Neural cell (in vitro differentiated cells): Measurements from ENCODE around the gene GSTM2. TPM values are rescaled to one million over a fixed set of nuclear protein-coding genes. Genes with fewer than 3 reads are reported as not detected.

Experiments used
- H2AFZ ChIP-seq: fragments of 200-600, 300-800 bp; sonication (generic), shearing (Covaris generic); 2 replicates; pipeline ENCODE4 v1.6.0; 2014; ENCODE audit warnings: low read depth, mild to moderate bottlenecking, antibody characterized with exemption, low read length, moderate library complexity
- H3F3A ChIP-seq: fragments of 200-600 bp; shearing (Covaris generic); 2 replicates; pipeline ENCODE4 v1.6.1; 2016; ENCODE audit warnings: mild to moderate bottlenecking, moderate library complexity, mixed read lengths, antibody characterized with exemption, low read length; ENCODE audit not compliant: insufficient read depth, poor library complexity, severe bottlenecking
- H3K27ac ChIP-seq: fragments of 200-600, 300-800 bp; sonication (generic), shearing (Covaris generic); 2 replicates; pipeline ENCODE4 v1.5.1; 2014; ENCODE audit warnings: mild to moderate bottlenecking, low read length, moderate library complexity
- H3K27me3 ChIP-seq: fragments of 300-800, 200-600 bp; sonication (generic), shearing (Covaris generic); 2 replicates; pipeline ENCODE4 v1.6.0; 2014; ENCODE audit warnings: mild to moderate bottlenecking, low read depth, low read length, moderate library complexity; ENCODE audit not compliant: insufficient read depth
- H3K36me3 ChIP-seq: fragments of 300-800, 200-600 bp; sonication (generic), shearing (Covaris generic); 2 replicates; pipeline ENCODE4 v1.5.1; 2014; ENCODE audit warnings: mild to moderate bottlenecking, antibody characterized with exemption, low read length, moderate library complexity; ENCODE audit not compliant: insufficient read depth
- H3K4me2 ChIP-seq: fragments of 300-800, 200-600 bp; sonication (generic), shearing (Covaris generic); 2 replicates; pipeline ENCODE4 v1.6.0; 2014; ENCODE audit warnings: mild to moderate bottlenecking, low read length
- H3K4me3 ChIP-seq: fragments of 300-800, 200-600 bp; sonication (generic), shearing (Covaris generic); 2 replicates; pipeline ENCODE4 v1.5.1; 2014; ENCODE audit warnings: mild to moderate bottlenecking, low read length, moderate library complexity
- H3K79me2 ChIP-seq: fragments of 200-600 bp; shearing (Covaris generic); replicated peaks from 2 replicates; pipeline ENCODE4 v1.6.0; 2014; ENCODE audit warnings: mild to moderate bottlenecking, low read length, moderate library complexity; ENCODE audit not compliant: insufficient read depth
- H3K9ac ChIP-seq: fragments of 300-800, 200-600 bp; sonication (generic), shearing (Covaris generic); 2 replicates; pipeline ENCODE4 v1.6.1; 2016; ENCODE audit warnings: mild to moderate bottlenecking, low read length, mixed read lengths
- H3K9me2 ChIP-seq: fragments of 200-600 bp; shearing (Covaris generic); 2 replicates; pipeline ENCODE4 v1.6.1; 2016; ENCODE audit warnings: mild to moderate bottlenecking, low read length, mixed read lengths; ENCODE audit not compliant: insufficient read depth
- H3K9me3 ChIP-seq: fragments of 200-600, 300-800 bp; sonication (generic), shearing (Covaris generic); 2 replicates; pipeline ENCODE4 v1.6.1; 2016; ENCODE audit warnings: mild to moderate bottlenecking, mixed run types, low read length, moderate library complexity, mixed read lengths
- H4K20me1 ChIP-seq: fragments of 200-600 bp; shearing (Covaris generic); 2 replicates; pipeline ENCODE4 v1.6.1; 2016; ENCODE audit warnings: mild to moderate bottlenecking, mixed run types; ENCODE audit not compliant: insufficient read depth
- CTCF ChIP-seq: fragments of 450-650 bp; IDR thresholded peaks from 2 replicates; pipeline ENCODE4 v1.5.1; 2014; ENCODE audit warnings: antibody characterized with exemption, mild to moderate bottlenecking, moderate library complexity; ENCODE audit not compliant: poor library complexity, severe bottlenecking
- EP300 ChIP-seq: fragments of 450-650 bp; conservative IDR thresholded peaks from 2 replicates; pipeline ENCODE4 v1.6.1; 2014; ENCODE audit warnings: antibody characterized with exemption, mild to moderate bottlenecking, moderate library complexity; ENCODE audit not compliant: poor library complexity, severe bottlenecking
- EZH2 ChIP-seq: fragments of 200-600, 300-800 bp; shearing (Covaris generic), sonication (generic); IDR thresholded peaks from 2 replicates; pipeline ENCODE4 v1.6.1; 2014; ENCODE audit warnings: antibody characterized with exemption, low read length, borderline replicate concordance, mild to moderate bottlenecking; ENCODE audit not compliant: insufficient read depth, poor library complexity, severe bottlenecking
- MXI1 ChIP-seq: fragments of 450-650 bp; conservative IDR thresholded peaks from 2 replicates; pipeline ENCODE4 v1.6.1; 2014; ENCODE audit warnings: antibody characterized with exemption, mild to moderate bottlenecking; ENCODE audit not compliant: poor library complexity, severe bottlenecking
- POLR2AphosphoS5 ChIP-seq: IDR thresholded peaks from 2 replicates; pipeline ENCODE4 v1.6.1; 2012
- RAD21 ChIP-seq: fragments of 450-650 bp; conservative IDR thresholded peaks from 2 replicates; pipeline ENCODE4 v1.6.1; 2014; ENCODE audit warnings: antibody characterized with exemption, mild to moderate bottlenecking, moderate library complexity
- REST ChIP-seq: IDR thresholded peaks from 2 replicates; pipeline ENCODE4 v1.6.1; 2012; ENCODE audit warnings: borderline replicate concordance
- SMC3 ChIP-seq: fragments of 450-650 bp; conservative IDR thresholded peaks from 2 replicates; pipeline ENCODE4 v1.6.1; 2014; ENCODE audit warnings: antibody characterized with exemption, mild to moderate bottlenecking, moderate library complexity; ENCODE audit not compliant: poor library complexity
- TAF1 ChIP-seq: IDR thresholded peaks from 2 replicates; pipeline ENCODE4 v1.6.1; 2012; ENCODE audit warnings: low read depth
- polyA plus RNA-seq: library from polyadenylated mRNA; depleted of rRNA; stranded (reverse); fragments of >200 nt; gene quantifications from 2 replicates; pipeline ENCODE4 v1.2.3, GENCODE V29; 2014

GSTM2 gene
- polyA plus RNA-seq, 1 donor from 2014 or later = 6.8 TPM

GRCh38 chr1:109641861-109642260, 26.0 kb upstream of the GSTM2 start:
- no peak overlapping the region for H2AFZ ChIP-seq
- H3F3A ChIP-seq = no peaks in the 10 kb centered on the region
- no peak overlapping the region for H3K27ac ChIP-seq
- no peaks in the 10 kb centered on the region for H3K79me2 ChIP-seq
- no peak overlapping the region for H3K4me3 ChIP-seq
- H3K9me3 ChIP-seq = no peaks in the 10 kb centered on the region
- H3K9me2 ChIP-seq = no peaks in the 10 kb centered on the region
- no peak overlapping the region for H3K9ac ChIP-seq
- no peaks in the 10 kb centered on the region for H3K36me3 ChIP-seq
- no peak overlapping the region for H3K4me2 ChIP-seq
- no peaks in the 10 kb centered on the region for H4K20me1 ChIP-seq
- no peaks in the 10 kb centered on the region for H3K27me3 ChIP-seq
- TF ChIP-seq RAD21 (no peak), POLR2AphosphoS5 (no peak), EP300 (no peak), TAF1 (no peak), MXI1 (no peak), EZH2 (no peak), SMC3 (no peak), REST (no peak), CTCF (no peak)

- Histone ChIP-seq H3K27ac (no peak overlapping the region), H2AFZ (no peak overlapping the region), H3F3A (no peaks in the 10 kb centered on the region), H3K9me2 (no peaks in the 10 kb centered on the region), H3K9me3 (no peaks in the 10 kb centered on the region), H3K4me3 (no peak overlapping the region), H4K20me1 (no peaks in the 10 kb centered on the region), H3K36me3 (no peaks in the 10 kb centered on the region), H3K27me3 (no peaks in the 10 kb centered on the region), H3K79me2 (no peaks in the 10 kb centered on the region), H3K4me2 (no peak overlapping the region), H3K9ac (no peak overlapping the region)
- TF ChIP-seq MXI1 (no peak), REST (no peak), SMC3 (no peak), RAD21 (no peak), POLR2AphosphoS5 (no peak), TAF1 (no peak)
Observed at GRCh38 chr1:109642626-109643025, 25.2 kb upstream of the GSTM2 start.
